PFSK-1 (cell line): ENCODE measurements around the gene SORBS2.

Source experiments
- FOXP2 ChIP-seq: optimal IDR thresholded peaks from 2 replicates; pipeline ENCODE3; 2011; ENCODE audit warnings: borderline replicate concordance, control low read depth, inconsistent platforms; ENCODE audit not compliant: insufficient read depth; ENCODE audit errors: extremely low read length, extremely low read depth
- POLR2AphosphoS5 ChIP-seq: IDR thresholded peaks from 2 replicates; pipeline ENCODE4 v1.6.1; 2012; ENCODE audit warnings: low read depth, mild to moderate bottlenecking, control low read depth, low read length, moderate library complexity
- REST ChIP-seq, 2 experiments: IDR thresholded peaks; 2 replicates each; pipeline versions ENCODE4 v1.6.1 to v1.8.0; 2011 to 2012; ENCODE audit warnings: low read depth in 2 of 2, low read length in 2 of 2, control low read depth in 1 of 2, inconsistent platforms in 1 of 2, mild to moderate bottlenecking in 1 of 2, moderate library complexity in 1 of 2; ENCODE audit not compliant: insufficient read depth in 1 of 2
- SIN3A ChIP-seq: IDR thresholded peaks from 2 replicates; pipeline ENCODE4 v1.6.1; 2012; ENCODE audit warnings: mild to moderate bottlenecking, low read length, moderate library complexity, borderline replicate concordance; ENCODE audit not compliant: insufficient read depth
- TAF1 ChIP-seq: IDR thresholded peaks from 2 replicates; pipeline ENCODE4 v1.6.1; 2012; ENCODE audit warnings: low read length, control low read depth, borderline replicate concordance; ENCODE audit not compliant: insufficient read depth

SORBS2 gene

GRCh38 chr4:185779517-185779916 is 32.5 kb downstream of the SORBS2 start:
- TF ChIP-seq POLR2AphosphoS5 = no peak
- no peak for TF ChIP-seq REST (IDR thresholded peaks at IDR 0.05; ENCODE audit: insufficient read depth in 1 of 2, low read depth in 2 of 2, low read length in 2 of 2)
- TF ChIP-seq FOXP2 = no peak
- TF ChIP-seq TAF1 = no peak
- no peak for TF ChIP-seq SIN3A

- TF ChIP-seq FOXP2 (no peak), SIN3A (no peak), POLR2AphosphoS5 (no peak), TAF1 (no peak), REST (IDR thresholded peaks at IDR 0.05; ENCODE audit: insufficient read depth in 1 of 2, low read depth in 2 of 2, low read length in 2 of 2) (no peak)
Measured at GRCh38 chr4:185778307-185778706, 33.7 kb downstream of the SORBS2 start.

GRCh38 chr4:185775792-185776555 is 36.0 kb downstream of the SORBS2 start:
- TF ChIP-seq FOXP2 (no peak), POLR2AphosphoS5 (no peak), REST (IDR thresholded peaks at IDR 0.05; ENCODE audit: insufficient read depth in 1 of 2, low read depth in 2 of 2, low read length in 2 of 2) (no peak), TAF1 (no peak), SIN3A (no peak)

GRCh38 chr4:185774845-185775680 is 36.9 kb downstream of the SORBS2 start:
- TF ChIP-seq TAF1 = no peak
- no peak for TF ChIP-seq FOXP2
- TF ChIP-seq SIN3A = no peak
- no peak for TF ChIP-seq REST (IDR thresholded peaks at IDR 0.05; ENCODE audit: insufficient read depth in 1 of 2, low read depth in 2 of 2, low read length in 2 of 2)
- TF ChIP-seq POLR2AphosphoS5 = no peak
